ENCODE results near the gene CEP350. TPM values are rescaled to one million over a fixed set of nuclear protein-coding genes. Genes with fewer than 3 reads are reported as not detected.

CEP350 gene
- total RNA-seq, 1 experiment from 2014 or later, result 41.1 TPM

DNA sequence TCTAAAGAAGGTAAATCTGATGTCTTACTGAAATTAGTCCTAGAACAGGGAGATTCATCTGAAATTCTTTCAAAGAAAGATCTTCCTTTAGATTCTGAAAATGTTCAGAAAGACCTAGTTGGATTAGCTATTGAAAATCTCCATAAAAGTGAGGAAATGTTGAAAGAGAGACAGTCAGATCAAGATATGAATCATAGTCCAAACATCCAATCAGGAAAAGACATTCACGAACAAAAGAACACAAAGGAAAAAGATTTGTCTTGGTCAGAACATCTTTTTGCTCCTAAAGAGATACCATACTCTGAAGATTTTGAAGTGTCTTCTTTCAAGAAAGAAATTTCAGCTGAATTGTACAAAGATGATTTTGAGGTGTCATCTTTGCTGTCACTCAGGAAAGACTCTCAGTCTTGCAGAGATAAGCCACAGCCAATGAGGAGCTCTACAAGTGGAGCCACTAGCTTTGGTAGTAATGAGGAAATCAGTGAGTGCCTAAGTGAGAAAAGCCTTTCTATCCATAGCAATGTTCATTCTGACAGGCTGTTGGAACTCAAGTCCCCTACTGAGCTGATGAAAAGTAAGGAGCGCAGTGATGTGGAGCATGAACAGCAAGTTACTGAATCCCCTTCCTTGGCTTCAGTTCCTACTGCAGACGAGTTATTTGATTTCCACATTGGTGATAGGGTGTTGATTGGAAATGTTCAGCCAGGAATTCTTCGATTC, 138.5 kb downstream of the CEP350 start:
- intact Hi-C loops (cut with micrococcal nuclease; ENCODE audit: unreplicated experiment), result no loop called here

GRCh38 chr1:180094705-180095295, 140.2 kb downstream of the CEP350 start:
- Histone ChIP-seq H3K27me3 (ENCODE audit: control insufficient read depth, insufficient read depth, low read length) (no peaks in the 10 kb centered on the region), H3K4me1 (ENCODE audit: control insufficient read depth, insufficient read depth, low read length) (no peaks in the 10 kb centered on the region), H3K36me3 (ENCODE audit: control insufficient read depth, insufficient read depth, low read length) (peaks cover 27% of the 10 kb centered on the region), H3K4me3 (ENCODE audit: low read depth in 2 of 2, low read length in 2 of 2) (no peak overlapping the region), H3K27ac (ENCODE audit: low read length) (no peak overlapping the region), H3K9me3 (ENCODE audit: control insufficient read depth, insufficient read depth, low read depth, low read length) (no peaks in the 10 kb centered on the region)
- intact Hi-C loops (cut with micrococcal nuclease; ENCODE audit: unreplicated experiment) (no loop called here), in situ Hi-C loops (cut with HindIII; ENCODE audit: low pct_unique_long_range_greater_than_20kb, low sequenced_read_pairs) (no loop called here)
- DNase-seq (ENCODE audit: low read depth, low spot score) (no peak), ATAC-seq (no peak)
- ChIA-PET CTCF (no interaction called here), POLR2A (no interaction called here)
- TF ChIP-seq TCF7L2 (IDR thresholded peaks at IDR 0.05; ENCODE audit: low read depth, low read length), result no peak
- no peak for TF ChIP-seq POLR2AphosphoS5 (IDR thresholded peaks at IDR 0.05; ENCODE audit: low read depth, low read length)
- no peak for TF ChIP-seq REST (IDR thresholded peaks at IDR 0.05; ENCODE audit: insufficient read depth in 1 of 2, low read depth in 2 of 2, low read length in 1 of 2)
- TF ChIP-seq CTCF (IDR thresholded peaks at IDR 0.05), result no peak
- no peak for TF ChIP-seq SIN3A (IDR thresholded peaks at IDR 0.05; ENCODE audit: borderline replicate concordance, insufficient read depth, low read depth, low read length)
- BruUV-seq (replicated peaks), result no TSS peak

More for the DNA sequence above, 138.5 kb downstream of the CEP350 start:
- in situ Hi-C loops (cut with HindIII; ENCODE audit: low pct_unique_long_range_greater_than_20kb, low sequenced_read_pairs), result no loop called here
- no peaks in the 10 kb centered on the region for H3K27me3 ChIP-seq (ENCODE audit: control insufficient read depth, insufficient read depth, low read length)
- ATAC-seq (no peak), DNase-seq (ENCODE audit: low read depth, low spot score) (no peak)
- no TSS peak for BruUV-seq (replicated peaks)
- H3K27ac ChIP-seq (ENCODE audit: low read length), result no peak overlapping the region
- H3K4me3 ChIP-seq (ENCODE audit: low read depth in 2 of 2, low read length in 2 of 2), result no peak overlapping the region
- no peak for TF ChIP-seq SIN3A (IDR thresholded peaks at IDR 0.05; ENCODE audit: borderline replicate concordance, insufficient read depth, low read depth, low read length)
- TF ChIP-seq TCF7L2 (IDR thresholded peaks at IDR 0.05; ENCODE audit: low read depth, low read length), result no peak
- TF ChIP-seq REST (IDR thresholded peaks at IDR 0.05; ENCODE audit: insufficient read depth in 1 of 2, low read depth in 2 of 2, low read length in 1 of 2), result no peak
- TF ChIP-seq CTCF (IDR thresholded peaks at IDR 0.05), result no peak
- TF ChIP-seq POLR2AphosphoS5 (IDR thresholded peaks at IDR 0.05; ENCODE audit: low read depth, low read length), result no peak
- peaks cover 27% of the 10 kb centered on the region for H3K36me3 ChIP-seq (ENCODE audit: control insufficient read depth, insufficient read depth, low read length)
- ChIA-PET POLR2A (no interaction called here), CTCF (no interaction called here)
- H3K9me3 ChIP-seq (ENCODE audit: control insufficient read depth, insufficient read depth, low read depth, low read length), result no peaks in the 10 kb centered on the region
- no peaks in the 10 kb centered on the region for H3K4me1 ChIP-seq (ENCODE audit: control insufficient read depth, insufficient read depth, low read length)
